OCI-LY1 (cell line): ENCODE data around the gene CCDC127.

Source experiments
- H2AFZ ChIP-seq: fragments of 200-600 bp; sonication (generic), shearing (Covaris generic); 2 replicates; pipeline ENCODE4 v1.6.0; 2014; ENCODE audit warnings: antibody characterized with exemption, mild to moderate bottlenecking, low read length
- H3F3A ChIP-seq: fragments of 200-600 bp; sonication (generic), shearing (Covaris generic); 2 replicates; pipeline ENCODE4 v1.6.0; 2014; ENCODE audit warnings: mild to moderate bottlenecking, antibody characterized with exemption, low read length, moderate library complexity; ENCODE audit not compliant: insufficient read depth
- H3K27ac ChIP-seq: fragments of 200-600 bp; sonication (generic); 2 replicates; pipeline ENCODE4 v1.5.1; 2014; ENCODE audit warnings: low read length, mixed run types, mild to moderate bottlenecking, low read depth; ENCODE audit not compliant: poor library complexity, severe bottlenecking
- H3K27me3 ChIP-seq: fragments of 200-600 bp; sonication (generic); 2 replicates; pipeline ENCODE4 v1.6.0; 2014; ENCODE audit warnings: antibody characterized with exemption, mild to moderate bottlenecking, low read length, moderate library complexity; ENCODE audit not compliant: insufficient read depth
- H3K36me3 ChIP-seq: fragments of 200-600 bp; sonication (generic); 2 replicates; pipeline ENCODE4 v1.6.1; 2014; ENCODE audit warnings: mild to moderate bottlenecking, antibody characterized with exemption, low read length, moderate library complexity, mixed read lengths; ENCODE audit not compliant: insufficient read depth
- H3K4me1 ChIP-seq: fragments of 200-600 bp; sonication (generic); 2 replicates; pipeline ENCODE4 v1.5.1; 2014; ENCODE audit warnings: mild to moderate bottlenecking, low read length, moderate library complexity; ENCODE audit not compliant: insufficient read depth, severe bottlenecking
- H3K4me2 ChIP-seq: fragments of 200-600 bp; sonication (generic), shearing (Covaris generic); 2 replicates; pipeline ENCODE4 v1.6.1; 2014; ENCODE audit warnings: low read length
- H3K4me3 ChIP-seq: fragments of 200-600 bp; sonication (generic); 2 replicates; pipeline ENCODE4 v1.5.1; 2014; ENCODE audit warnings: low read length, low read depth, mild to moderate bottlenecking, mixed read lengths; ENCODE audit not compliant: poor library complexity, severe bottlenecking
- H3K79me2 ChIP-seq: fragments of 200-600 bp; shearing (Covaris generic); 2 replicates; pipeline ENCODE4 v1.6.1; 2016; ENCODE audit warnings: mixed run types, low read length, mixed read lengths; ENCODE audit not compliant: insufficient read depth
- H3K9ac ChIP-seq: fragments of 200-600 bp; sonication (generic), shearing (Covaris generic); 2 replicates; pipeline ENCODE4 v1.6.1; 2014; ENCODE audit warnings: mild to moderate bottlenecking, low read length, mixed read lengths
- H3K9me2 ChIP-seq: fragments of 200-600 bp; sonication (generic), shearing (Covaris generic); 2 replicates; pipeline ENCODE4 v1.6.1; 2014; ENCODE audit warnings: low read depth, mild to moderate bottlenecking, low read length, mixed read lengths
- H3K9me3 ChIP-seq: fragments of 200-600 bp; shearing (Covaris generic); 2 replicates; pipeline ENCODE4 v1.6.1; 2014; ENCODE audit warnings: low read length, mixed read lengths
- H4K20me1 ChIP-seq: fragments of 200-600 bp; sonication (generic), shearing (Covaris generic); 2 replicates; pipeline ENCODE4 v1.6.0; 2016; ENCODE audit warnings: mild to moderate bottlenecking, low read length; ENCODE audit not compliant: insufficient read depth
- EZH2 ChIP-seq: fragments of 200-600 bp; sonication (generic), shearing (Covaris generic); IDR thresholded peaks from 2 replicates; pipeline ENCODE4 v1.8.0; 2017; ENCODE audit warnings: borderline replicate concordance, mixed run types, mild to moderate bottlenecking, antibody characterized with exemption, low read length, moderate library complexity, mixed read lengths
- TF ChIP-seq, protein P1 (sequence below): fragments of 200-600 bp; sonication (generic), shearing (Covaris generic); IDR thresholded peaks from 2 replicates; pipeline ENCODE4 v1.5.1; 2017; ENCODE audit warnings: mild to moderate bottlenecking, antibody characterized with exemption, low read length, moderate library complexity, mixed read lengths

The CCDC127 gene

DNA sequence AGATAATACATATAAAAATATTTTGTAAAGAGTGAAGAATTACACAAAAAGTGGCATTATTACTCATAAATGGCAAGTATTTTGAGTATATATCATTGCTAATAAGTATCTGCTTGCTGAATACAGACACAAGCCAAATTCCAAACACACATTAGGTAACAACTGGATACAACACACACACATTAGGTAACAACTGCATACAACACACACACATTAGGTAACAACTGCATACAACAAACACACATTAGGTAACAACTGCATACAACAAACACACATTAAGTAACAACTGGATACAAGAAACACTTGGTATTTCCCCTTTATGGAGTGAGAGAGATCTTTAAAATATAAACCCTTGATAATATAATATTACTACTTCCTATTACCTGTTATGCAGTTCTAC is 13.5 kb downstream of the CCDC127 start:
- Histone ChIP-seq H3K9ac (no peak overlapping the region), H3F3A (no peaks in the 10 kb centered on the region)

DNA sequence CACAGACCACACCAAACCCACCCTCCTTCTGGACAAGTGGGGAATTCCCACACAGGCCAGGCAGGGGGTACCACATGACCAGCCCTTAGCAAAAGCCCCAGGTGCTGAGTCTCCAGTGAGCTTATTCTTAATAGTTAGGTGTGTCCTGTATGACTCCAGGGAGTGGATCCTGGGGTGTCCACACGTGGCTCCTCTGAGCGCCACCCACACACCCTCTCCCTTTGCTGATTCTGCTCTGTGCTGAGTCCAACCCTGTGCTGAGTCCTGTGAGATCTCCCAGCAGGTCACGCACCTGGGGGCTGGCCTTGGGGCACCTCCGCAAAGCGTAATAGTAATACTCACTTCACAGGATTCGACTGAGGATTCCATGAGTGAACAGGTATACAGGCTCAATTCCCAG is 14.0 kb downstream of the CCDC127 start:
- no peak overlapping the region for H3K27ac ChIP-seq
- H3K4me1 ChIP-seq = peaks cover 22% of the 10 kb centered on the region
- H3K9ac ChIP-seq = no peak overlapping the region
- no peaks in the 10 kb centered on the region for H3F3A ChIP-seq
- no peak overlapping the region for H3K4me3 ChIP-seq
- TF ChIP-seq, protein P1, sequence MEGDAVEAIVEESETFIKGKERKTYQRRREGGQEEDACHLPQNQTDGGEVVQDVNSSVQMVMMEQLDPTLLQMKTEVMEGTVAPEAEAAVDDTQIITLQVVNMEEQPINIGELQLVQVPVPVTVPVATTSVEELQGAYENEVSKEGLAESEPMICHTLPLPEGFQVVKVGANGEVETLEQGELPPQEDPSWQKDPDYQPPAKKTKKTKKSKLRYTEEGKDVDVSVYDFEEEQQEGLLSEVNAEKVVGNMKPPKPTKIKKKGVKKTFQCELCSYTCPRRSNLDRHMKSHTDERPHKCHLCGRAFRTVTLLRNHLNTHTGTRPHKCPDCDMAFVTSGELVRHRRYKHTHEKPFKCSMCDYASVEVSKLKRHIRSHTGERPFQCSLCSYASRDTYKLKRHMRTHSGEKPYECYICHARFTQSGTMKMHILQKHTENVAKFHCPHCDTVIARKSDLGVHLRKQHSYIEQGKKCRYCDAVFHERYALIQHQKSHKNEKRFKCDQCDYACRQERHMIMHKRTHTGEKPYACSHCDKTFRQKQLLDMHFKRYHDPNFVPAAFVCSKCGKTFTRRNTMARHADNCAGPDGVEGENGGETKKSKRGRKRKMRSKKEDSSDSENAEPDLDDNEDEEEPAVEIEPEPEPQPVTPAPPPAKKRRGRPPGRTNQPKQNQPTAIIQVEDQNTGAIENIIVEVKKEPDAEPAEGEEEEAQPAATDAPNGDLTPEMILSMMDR = no peak
- no peak for TF ChIP-seq EZH2
- H2AFZ ChIP-seq = no peak overlapping the region
- no peaks in the 10 kb centered on the region for H3K9me2 ChIP-seq
- no peaks in the 10 kb centered on the region for H4K20me1 ChIP-seq
- H3K4me2 ChIP-seq = no peak overlapping the region
- H3K36me3 ChIP-seq = peaks cover 39% of the 10 kb centered on the region
- no peaks in the 10 kb centered on the region for H3K27me3 ChIP-seq
- H3K9me3 ChIP-seq = no peaks in the 10 kb centered on the region
- peaks cover 7% of the 10 kb centered on the region for H3K79me2 ChIP-seq

More for the DNA sequence above, 13.5 kb downstream of the CCDC127 start:
- Histone ChIP-seq H3K27me3 (no peaks in the 10 kb centered on the region), H3K9me3 (no peaks in the 10 kb centered on the region), H3K79me2 (peaks cover 8% of the 10 kb centered on the region), H4K20me1 (no peaks in the 10 kb centered on the region), H3K27ac (no peak overlapping the region), H3K9me2 (no peaks in the 10 kb centered on the region), H3K4me1 (peaks cover 22% of the 10 kb centered on the region), H2AFZ (no peak overlapping the region), H3K36me3 (peaks cover 37% of the 10 kb centered on the region), H3K4me3 (no peak overlapping the region), H3K4me2 (no peak overlapping the region)
- TF ChIP-seq, protein P1 = no peak
- no peak for TF ChIP-seq EZH2

DNA sequence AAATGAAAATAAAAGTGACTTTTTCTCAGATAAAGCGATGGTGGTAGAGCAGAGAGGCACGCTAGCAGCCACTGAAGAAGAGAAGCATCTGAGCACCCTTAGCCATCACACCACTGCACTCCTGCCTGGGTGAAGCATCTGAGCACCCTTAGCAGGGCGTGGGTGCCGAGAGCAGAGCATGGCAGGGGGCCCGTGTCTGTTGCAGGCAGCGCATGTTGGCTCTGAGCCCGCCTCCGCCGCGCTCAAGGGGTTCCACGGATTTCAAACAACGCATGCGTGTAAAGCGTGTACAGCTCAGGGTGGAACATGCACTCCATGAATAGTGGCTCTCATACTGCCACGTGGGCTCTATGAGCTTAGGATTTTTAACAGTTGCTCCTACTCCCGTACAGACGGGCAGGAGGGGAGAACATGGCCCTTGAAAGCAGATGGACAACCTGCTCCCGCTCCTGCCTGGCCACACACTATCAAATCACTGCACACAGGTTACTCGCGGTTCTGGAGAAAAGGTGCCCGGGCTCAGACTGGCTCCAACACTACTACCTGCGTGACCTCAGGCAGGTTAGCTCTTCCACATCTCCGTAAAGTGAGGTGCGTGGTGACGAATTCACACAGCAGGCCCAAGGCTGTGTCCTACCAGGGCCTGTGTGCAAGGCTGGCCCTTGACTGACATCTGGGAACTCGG is 14.6 kb downstream of the CCDC127 start:
- H3K9me2 ChIP-seq = no peaks in the 10 kb centered on the region
- H2AFZ ChIP-seq = no peak overlapping the region
- peaks cover 41% of the 10 kb centered on the region for H3K36me3 ChIP-seq
- no peak overlapping the region for H3K4me3 ChIP-seq
- H4K20me1 ChIP-seq = no peaks in the 10 kb centered on the region
- no peaks in the 10 kb centered on the region for H3F3A ChIP-seq
- TF ChIP-seq EZH2 = no peak
- TF ChIP-seq, protein P1 = no peak
- H3K27me3 ChIP-seq = no peaks in the 10 kb centered on the region
- H3K79me2 ChIP-seq = peaks cover 1% of the 10 kb centered on the region; the same call in 1 of the 2 replicates
- H3K4me1 ChIP-seq = peaks cover 22% of the 10 kb centered on the region
- H3K9me3 ChIP-seq = no peaks in the 10 kb centered on the region
- no peak overlapping the region for H3K4me2 ChIP-seq
- no peak overlapping the region for H3K9ac ChIP-seq
- H3K27ac ChIP-seq = no peak overlapping the region
